Right hindlimb (tissue), 1 donor: ENCODE data around the gene QRICH1.

Source experiments
- DNase-seq: peaks from one replicate; pipeline ENCODE4 v3.0.0-alpha.2; 2018

QRICH1 gene

GRCh38 chr3:48993834-48994233, 100.0 kb downstream of the QRICH1 start:
- DNase-seq = no peak

- DNase-seq = no peak
Observed at GRCh38 chr3:48991851-48992545, 101.9 kb downstream of the QRICH1 start.

- DNase-seq = no peak
Observed at GRCh38 chr3:48990636-48991469, 103.0 kb downstream of the QRICH1 start.

GRCh38 chr3:48989796-48990635, 103.9 kb downstream of the QRICH1 start, which contains the start of gene P4HTM:
TSS of gene P4HTM (plus strand) at chr3:48990241. CDS start at chr3:48990257, 16 bp downstream.
- DNase-seq = peak; percentile 93

GRCh38 chr3:48989126-48989795, 104.6 kb downstream of the QRICH1 start:
- no peak for DNase-seq

GRCh38 chr3:48985831-48986376, 108.0 kb downstream of the QRICH1 start:
- no peak for DNase-seq

GRCh38 chr3:48984663-48985062, 109.2 kb downstream of the QRICH1 start:
- DNase-seq = no peak

- no peak for DNase-seq
Observed at GRCh38 chr3:48983096-48983495, 110.8 kb downstream of the QRICH1 start.

- DNase-seq = no peak
Observed at GRCh38 chr3:48982686-48983085, 111.2 kb downstream of the QRICH1 start.

- DNase-seq = no peak
Observed at GRCh38 chr3:48982016-48982415, 111.9 kb downstream of the QRICH1 start.

GRCh38 chr3:48980295-48980694, 113.6 kb downstream of the QRICH1 start:
- DNase-seq = no peak
